AG08395 (cell line): Measurements from ENCODE around the gene CDH13.

Experiments used
- DNase-seq: peaks from one replicate; pipeline ENCODE4 v3.0.0; 2012; ENCODE audit warnings: mixed read lengths, low spot score

Gene CDH13

DNA sequence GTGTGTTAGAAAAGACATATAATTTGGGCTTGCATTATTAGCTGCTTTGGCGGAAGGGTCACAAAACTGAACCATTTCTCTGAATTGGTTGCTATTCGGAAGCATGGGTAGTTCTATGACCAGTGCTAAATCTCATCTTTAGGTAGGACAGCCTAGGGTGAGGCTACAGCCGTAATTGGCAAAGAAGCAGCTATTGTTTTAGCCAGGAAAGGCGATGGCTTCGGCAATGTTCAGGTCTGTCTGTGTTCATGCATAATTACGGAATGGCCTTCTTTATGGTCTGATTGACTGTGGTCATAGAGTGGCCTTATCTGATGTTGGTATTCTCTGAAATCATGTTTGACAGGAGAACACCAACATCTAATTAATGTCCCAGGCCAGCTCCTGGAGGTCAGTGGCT lies 812.6 kb downstream of the CDH13 start:
- no peak for DNase-seq

DNA sequence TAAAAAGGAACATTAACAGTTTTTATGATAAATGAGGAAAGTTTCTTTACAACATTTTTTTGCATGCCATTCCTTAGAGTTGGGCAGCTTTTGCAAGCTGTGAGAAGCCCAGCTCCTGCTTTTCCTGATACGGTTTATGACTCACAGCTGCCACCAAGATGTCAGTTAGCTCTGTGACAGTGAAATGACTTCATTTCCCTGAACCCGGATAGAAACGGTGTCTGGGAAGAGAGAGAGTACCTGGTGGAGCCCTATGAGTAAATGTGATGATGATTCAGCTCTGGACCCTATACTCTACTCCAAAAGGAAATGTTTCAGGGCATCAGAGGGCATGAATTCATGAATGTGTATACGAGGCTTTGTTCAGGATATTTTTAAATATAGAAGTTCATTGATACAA lies 814.7 kb downstream of the CDH13 start:
- DNase-seq = peak; percentile 30

DNA sequence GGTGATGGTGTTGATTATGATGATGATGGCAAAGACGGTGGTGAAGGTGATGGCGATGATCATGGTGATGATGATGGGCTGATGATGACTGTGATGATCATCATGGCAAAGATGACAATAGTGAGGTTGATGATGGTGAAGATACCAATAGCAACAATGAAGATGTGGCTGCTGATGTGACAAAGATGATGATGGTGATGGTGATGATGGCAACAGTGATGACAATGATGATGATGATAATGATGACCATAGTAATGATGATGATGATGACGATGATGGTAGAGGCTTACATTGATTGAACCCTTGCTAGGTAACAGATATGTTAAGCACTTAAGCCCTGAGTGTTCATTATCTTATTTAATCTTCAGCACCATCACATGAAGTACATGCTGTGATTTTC lies 817.2 kb downstream of the CDH13 start:
- DNase-seq = no peak

DNA sequence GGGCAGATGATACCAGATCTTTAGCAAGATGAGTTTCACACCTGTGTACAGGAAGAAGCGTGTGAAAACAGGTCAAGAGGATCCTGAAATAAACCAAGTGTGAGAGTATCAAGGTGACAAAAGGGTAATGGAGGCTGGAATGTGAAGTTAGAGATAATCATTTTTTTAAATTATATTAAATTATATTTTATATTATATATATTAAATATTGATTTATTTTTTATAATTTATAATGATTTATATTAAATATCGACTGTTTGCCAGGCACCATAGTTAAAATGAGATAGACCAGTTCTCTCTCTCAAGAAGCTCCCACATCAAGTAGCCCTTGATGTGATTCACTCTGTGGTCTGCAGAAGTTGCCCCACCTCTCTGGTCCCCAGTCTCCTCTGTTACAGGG lies 820.8 kb downstream of the CDH13 start:
- DNase-seq = no peak

DNA sequence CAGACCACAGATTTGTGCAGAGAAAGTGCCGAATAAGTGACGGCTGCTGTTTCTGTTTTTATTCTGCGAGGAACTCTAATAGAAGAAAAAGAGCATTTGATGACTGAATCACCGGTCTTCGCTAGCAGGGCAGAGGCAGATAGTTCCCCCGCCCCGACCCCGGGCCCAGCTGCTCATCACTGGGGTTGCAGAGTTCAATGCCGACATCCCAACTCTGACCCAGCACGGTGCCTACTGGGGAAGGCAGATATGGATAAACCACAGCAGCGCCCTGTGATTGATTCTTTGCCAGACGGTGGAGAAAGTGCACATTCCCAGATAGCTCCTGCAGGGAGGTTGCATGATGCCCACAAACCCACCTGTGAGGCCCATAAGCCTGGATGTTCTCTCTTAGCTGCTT lies 823.1 kb downstream of the CDH13 start:
- DNase-seq = no peak

DNA sequence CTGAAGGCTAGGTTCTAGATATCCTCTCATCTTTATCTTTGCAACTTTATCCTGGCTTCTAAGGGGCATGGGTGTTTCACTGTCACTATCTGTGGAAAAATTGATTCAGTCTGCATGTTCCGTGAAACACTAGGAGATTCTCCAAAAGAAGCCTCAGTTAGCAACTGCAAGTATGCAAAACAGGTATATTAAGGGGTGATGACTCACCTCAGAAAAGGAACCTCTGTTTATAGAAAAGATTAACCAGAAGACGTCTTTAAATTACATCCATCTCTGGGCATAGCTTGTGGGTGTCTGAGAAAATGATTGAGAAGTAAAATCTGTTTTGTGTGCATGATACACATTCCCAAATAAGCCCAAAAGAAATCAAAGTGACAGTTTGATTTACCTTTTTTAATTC lies 827.2 kb downstream of the CDH13 start:
- DNase-seq = no peak

DNA sequence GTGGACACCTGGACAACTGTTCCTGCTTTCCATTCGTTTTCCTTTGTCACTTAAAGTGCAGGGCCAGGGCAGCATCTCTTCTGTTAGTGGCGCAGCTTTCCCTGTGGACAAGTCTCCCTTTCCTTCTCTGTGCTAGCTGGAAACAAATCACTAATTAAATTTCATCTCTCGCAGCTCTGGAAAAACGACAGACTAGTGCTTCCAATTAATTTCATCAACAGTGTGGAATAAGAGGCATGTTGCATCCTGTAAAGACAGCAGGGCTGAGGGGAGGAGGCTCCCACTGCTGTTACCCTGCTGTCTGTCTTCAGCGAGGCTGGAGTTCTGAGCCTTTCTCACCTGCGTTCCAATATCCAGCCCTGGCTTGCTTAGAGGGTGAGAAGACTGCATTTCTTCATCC lies 828.9 kb downstream of the CDH13 start:
- DNase-seq = no peak

DNA sequence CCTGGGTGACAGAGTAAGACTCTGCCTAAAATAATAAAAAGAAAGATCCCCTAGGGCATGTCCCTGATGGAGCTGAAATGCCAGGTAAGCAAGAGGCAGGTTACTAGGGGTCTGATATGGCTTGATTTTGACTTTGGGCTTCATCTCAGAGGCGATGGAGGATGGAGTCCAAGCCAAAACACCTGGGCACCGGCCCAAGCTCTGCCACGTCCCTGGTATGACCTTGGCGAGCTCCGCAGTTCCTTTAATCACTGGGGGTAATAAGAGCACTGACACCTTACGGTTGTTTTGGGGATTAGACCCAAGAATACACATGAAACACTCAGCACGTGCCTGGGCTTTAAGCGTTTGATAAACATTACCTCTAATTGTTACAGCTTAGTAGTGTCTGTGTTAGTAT lies 830.2 kb downstream of the CDH13 start:
- no peak for DNase-seq

DNA sequence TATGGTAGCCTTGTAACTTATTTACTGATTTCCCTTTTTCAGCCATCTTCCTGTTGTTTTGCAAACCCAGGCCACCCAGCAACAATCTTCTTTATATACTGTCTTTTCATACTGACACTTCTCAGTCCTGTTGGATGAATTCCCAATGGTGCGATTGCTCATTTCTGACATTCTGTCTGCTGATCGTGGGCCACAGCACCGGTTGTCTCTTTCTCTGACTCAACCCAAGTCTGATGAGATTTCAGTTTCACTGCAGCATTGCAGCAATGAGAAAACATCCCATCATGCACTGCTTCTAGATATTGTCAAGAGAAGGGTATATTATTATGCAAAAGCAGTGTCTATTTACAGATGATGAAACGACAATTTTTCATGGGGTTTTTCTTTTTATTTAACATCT lies 831.8 kb downstream of the CDH13 start:
- DNase-seq = peak; percentile 58

DNA sequence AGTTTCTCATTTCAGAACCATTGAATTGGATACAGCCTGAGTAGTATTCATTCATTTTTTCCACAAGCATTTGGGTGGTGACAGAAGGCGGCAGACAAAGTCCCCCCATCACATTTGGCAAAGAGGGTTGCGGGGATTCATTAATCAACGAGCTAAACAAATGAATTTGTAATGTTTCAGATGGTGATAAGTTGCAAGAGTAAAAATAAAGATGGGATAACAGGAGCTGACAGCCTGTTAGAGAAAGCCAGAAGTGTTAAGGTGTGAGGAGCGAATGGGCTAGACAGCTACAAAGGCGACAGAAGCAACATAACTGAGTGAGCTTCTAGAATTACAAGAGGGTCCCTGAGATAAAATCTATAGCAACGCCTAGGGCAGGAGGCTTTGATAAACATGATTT lies 838.2 kb downstream of the CDH13 start:
- DNase-seq = no peak

DNA sequence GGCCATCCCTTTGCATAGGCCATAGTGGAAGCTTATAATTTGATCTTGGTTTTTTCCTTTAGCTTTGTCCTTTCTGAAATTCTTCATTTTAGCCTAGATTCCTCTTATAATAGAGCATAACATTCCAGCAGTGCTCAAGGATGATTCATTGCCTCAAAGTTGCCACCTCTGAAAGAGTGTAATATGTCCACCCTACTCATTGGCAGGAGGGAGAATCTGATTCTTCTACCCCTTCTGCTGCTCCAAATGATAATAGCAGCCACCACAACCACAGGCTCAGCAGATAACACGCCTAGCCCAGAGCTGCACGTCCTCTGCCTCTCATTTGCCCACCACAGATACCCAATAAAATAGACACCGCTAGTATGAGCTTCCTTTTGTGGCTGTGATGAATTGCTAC lies 843.6 kb downstream of the CDH13 start:
- DNase-seq = peak; percentile 69

DNA sequence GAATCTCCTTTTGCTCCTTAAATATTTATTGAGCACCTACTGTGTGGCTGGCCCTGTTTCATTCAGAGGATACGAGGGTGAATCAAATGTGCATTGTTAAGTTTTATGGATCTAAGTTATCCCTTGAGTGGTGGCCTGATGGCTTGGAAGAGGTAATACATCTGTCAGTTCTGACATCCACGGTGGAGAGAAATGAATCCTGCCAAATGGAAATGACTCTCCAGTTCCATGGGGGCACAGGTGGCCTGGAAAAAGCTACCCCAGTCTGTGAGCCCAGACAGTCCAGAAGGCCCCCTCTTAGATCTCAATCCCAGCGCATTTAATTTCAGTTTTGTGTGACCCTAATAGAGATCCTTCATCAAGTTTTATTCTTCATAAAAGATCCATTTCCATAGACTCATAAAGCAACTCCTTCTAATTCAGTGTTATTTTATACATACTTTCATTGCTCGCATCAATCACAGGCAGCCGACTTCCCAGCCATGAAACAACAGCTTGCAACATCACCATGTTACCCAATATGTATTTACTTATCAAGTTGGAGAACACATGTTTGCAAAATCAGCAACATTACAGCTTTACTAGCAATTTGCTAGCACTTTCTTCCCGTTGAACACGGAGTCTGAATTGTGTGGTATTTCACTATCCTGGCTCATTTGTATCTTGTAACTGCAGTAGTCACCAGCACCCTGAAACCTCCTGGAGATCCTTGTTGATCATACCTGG lies 846.2 kb downstream of the CDH13 start:
- peak; percentile 41 for DNase-seq

DNA sequence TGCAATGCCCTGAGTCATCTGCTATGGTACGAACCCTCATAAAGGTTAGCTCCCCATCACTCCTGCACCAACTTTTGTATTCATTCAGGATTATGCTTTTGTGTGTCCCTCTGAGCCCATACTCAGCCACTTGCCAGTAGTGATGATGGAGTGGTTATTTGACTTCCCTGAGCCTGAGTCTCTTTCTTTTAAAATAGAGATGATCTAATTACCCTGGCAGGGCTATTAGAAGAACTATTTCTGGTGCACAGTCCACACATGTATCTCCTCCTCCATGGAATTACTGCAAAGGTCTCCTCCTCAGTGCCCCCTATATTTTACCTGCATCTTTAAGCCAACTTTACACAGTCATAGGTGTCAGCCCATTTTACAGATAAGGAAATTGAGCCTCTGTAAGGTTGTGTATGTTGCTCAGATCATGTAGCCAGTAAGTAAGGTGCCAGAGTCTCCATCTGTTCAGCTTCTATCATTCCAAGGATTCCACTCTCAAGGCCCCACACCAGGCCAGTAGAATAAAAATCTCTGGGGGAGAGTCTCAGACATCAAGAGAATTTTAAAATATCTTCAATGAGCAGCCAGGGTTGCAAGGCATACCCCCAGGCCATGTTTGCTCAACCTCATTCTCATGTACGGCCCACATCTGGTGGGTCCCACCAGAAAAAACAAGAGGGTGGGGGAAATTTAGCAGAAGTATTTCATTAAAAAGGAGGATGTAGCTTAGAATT lies 847.3 kb downstream of the CDH13 start:
- DNase-seq = no peak

DNA sequence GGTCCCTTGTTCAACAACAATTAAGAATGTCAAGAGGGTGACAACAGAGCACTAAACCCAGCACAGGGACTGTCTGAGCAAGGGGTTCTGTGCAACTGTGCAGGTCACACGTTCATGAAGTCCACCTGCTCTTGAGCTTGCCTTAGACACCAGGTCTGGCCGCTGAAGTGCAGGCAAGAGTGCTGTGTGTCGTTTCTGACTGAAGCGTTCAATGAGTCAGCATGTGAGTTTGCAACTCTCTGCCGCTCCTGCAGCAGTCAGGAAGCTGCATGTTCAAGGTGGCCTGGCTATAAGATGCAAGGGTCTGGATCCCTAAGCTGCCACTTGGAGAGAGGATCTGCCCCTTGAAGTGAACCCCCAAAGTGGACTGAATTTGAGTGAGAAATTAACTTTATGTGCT lies 848.3 kb downstream of the CDH13 start:
- DNase-seq = no peak

DNA sequence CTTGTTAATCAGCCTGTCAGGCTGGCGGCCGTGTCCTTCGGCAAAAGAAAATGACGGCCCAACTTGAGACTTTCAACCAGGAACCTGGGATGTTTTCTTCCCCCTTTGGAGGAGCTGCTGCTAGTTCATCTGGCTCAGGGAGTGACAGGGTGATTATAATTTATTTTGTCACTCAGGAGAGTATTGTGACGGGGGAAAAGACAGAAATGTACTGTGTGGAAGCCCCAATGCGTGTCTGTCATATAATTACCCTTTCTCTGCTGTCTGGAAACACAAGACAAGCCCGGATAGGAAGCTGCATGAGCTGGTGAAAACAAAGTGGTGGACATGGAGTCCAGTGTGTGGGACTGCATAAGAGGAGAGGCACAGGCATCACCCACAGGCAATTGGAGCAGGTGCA lies 854.8 kb downstream of the CDH13 start:
- no peak for DNase-seq

DNA sequence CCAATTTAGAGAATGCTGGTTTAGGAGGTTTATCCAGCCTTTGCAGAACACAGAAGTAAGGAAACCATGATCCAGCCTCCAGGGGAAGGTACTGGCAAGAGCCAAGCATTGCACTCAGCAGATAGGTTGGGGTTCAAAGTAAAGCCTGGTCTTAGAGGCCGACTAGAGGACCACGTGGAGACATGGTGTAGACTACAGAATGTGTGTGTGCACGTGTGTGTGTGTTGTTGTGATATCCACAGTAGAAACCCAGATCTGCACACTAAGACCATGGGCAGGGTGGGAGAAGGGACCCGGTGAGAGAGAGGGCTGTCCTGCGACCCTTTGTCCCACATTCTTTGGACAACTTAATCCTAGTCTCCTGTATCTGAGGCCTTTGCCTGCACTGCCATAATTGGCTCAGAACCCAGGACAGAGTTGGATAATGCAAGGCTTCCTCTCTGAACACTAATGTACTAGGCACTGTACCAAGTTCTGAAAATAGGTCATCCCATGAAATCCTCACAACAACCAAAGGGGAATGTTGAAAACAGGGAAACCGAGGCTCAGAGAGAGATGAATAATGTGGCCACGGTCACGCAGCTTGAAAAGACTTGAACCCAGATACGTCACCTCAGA lies 855.9 kb downstream of the CDH13 start:
- no peak for DNase-seq

DNA sequence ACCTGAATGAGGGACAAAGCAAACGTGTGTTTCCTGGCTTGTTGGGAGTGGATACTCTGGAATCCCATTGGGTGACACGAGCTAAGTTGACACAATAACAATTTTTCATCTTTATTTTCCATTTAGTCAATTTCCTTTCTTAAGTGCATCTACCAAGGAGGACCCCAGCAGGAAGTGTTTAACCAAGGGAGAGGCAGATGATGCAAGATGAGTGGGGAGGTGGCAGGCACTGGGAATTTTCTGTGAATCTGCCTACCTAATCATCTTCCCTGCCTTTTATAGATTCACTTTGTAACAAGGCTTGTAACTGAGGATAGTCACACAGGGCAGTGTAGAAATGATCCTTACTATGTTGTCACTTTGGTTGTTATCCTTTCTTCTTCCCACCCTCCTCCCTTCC lies 863.3 kb downstream of the CDH13 start:
- no peak for DNase-seq

DNA sequence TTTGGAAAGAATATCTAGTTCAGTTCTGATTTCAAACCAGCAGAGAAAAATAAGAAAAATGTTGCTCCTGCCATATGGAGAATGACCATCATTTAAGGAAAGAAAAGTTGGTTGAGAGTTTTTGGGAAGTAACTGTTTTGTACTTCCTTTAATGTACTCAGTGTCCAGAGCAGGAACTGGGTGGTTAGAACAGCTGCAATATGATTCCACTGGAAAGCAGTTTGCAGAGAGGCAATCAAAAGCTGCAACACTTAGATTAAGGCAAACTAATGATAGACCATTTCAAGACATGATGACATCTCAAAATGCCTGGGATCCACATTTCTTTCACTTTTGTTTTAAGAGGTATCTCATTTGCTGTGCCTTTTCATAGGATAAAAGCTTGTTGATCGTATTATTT lies 867.7 kb downstream of the CDH13 start:
- DNase-seq = no peak

DNA sequence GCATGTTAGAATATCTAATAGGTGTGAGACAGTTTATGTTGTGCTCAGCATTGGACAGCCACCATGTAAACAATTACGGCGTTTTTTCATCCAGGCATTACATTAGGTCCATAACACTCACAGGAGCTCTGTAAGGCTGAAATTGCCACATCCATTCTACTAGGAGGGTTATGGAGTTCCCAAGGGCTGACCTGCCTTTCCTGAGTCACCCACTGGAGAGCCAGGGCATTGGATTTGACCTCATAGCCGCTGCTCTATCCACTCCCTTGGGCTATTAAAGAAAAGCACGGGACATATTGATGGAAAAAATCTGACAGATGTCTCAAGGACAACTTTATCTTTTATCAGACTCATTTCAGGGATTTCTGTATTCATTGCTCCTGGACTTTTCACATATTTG lies 874.7 kb downstream of the CDH13 start:
- DNase-seq = peak; percentile 8

DNA sequence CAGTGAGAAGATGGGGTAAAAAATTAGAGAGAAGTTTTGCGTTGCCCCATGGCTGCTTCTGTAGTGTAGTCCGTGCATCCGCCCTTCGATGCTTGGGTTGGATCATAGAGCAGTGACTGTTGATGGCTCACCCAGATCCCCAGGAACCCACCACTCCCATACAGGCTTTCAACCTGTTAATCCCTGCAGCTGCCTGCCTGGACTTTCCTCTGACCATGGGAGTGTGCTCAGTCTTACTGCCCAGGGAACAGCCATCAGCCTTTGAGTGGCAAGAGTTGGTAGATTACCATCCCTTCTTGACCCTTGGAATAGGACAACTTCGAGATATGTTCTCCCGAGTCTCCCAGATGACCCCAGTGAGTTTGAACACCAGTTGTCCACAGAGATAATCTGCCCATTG lies 881.5 kb downstream of the CDH13 start:
- DNase-seq = no peak

DNA sequence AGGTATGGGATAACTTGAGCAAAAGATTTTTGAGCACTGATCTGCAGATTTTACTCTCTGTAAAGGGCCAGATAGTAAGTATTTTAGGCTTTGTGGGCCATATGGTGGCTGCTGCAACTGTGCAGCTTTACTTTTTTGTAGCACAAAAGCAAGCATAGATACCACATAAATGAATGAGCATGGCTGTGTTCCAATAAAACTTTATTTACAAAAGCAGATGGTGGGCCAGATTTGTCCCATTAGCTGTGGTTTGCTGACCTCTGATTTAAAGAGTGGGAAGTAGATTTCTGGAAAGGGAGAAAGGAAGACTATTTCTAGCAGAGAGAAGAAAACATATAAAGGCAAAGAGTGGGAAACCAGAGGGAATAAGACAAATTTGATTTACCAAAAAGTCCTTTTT lies 882.5 kb downstream of the CDH13 start:
- DNase-seq = no peak

DNA sequence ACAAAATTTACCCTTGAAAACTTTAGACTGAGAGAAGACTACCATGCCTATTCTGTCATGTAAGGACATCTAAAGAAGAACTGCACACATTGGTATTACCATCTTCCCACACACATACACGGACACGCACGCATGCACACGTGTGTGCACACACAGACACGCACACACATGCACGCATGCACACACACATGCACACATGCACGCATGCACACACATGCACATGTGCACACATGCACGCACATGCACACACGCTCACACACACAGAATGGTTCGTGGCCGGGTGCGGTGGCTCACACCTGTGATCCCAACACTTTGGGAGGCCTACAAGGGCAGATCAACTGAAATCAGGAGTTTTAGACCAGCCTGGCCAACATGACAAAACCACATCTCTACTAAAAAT lies 884.1 kb downstream of the CDH13 start:
- DNase-seq = no peak

DNA sequence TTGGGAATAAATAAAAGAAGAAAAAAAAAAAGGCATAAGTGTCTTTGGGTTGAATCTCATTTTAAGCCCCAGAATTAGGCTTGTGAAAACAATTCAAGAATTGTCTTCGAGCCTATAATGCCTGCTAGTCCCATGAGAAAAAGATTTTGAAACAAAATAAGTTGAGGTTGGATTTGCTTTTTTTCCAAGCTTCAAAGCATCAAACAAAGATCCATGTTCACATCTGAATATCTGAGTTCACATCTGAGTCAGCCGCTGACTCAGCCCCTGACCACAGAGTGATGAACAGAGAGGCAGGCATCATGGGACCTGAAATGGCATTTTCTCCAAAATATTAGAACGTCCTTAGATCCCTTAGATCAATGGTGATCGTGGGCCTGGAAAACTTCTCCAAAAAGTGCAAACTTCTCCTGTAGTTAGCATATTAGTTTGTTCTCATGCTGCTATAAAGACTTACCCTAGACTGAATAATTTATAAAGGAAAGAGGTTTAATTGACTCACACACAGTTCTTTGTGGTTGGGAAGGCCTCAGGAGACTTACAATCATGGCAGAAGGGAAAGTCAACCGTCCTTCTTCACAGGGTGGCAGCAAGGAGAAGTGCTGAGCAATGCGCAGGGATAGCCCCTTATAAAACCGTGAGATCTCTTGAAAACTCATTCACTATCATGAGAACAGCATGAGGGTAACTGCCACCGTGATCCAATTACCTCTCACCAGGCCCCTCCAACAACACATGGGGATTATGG lies 886.4 kb downstream of the CDH13 start:
- peak; percentile 93 for DNase-seq
